ENCODE data around the gene IQCH.

DNA sequence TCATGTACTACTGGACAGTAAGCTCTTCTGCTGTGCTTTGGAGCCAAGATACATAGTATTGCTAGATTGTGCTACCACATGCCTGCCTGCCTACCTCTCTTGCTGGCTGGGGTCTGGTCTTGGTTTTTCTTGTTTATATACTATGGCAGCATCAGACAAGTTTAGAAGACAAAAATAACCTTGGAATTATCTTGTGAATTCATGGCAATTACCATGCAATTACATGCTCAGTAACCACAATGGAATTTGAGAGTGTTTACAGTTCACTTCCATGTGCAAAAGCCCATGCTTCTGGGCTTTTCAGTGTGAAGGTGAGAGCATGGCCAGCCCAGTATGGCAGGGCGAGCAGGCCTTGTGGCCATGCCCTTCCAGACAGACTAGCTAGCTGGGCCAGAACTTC is 218.4 kb downstream of the IQCH start:
- no peak for TF ChIP-seq EZH2 (IDR thresholded peaks at IDR 0.05; ENCODE audit: insufficient read depth, poor library complexity, severe bottlenecking)
- TF ChIP-seq EZH2phosphoT487 (IDR thresholded peaks at IDR 0.05; ENCODE audit: insufficient read depth, low read depth): no peak
